ENCODE data around the gene NCEH1. TPM values are rescaled to one million over a fixed set of nuclear protein-coding genes. Genes with fewer than 3 reads are reported as not detected.

NCEH1 gene
- total and polyA plus RNA-seq, 9 of the 15 experiments (the other 6 are each of a cell fraction or from before 2014, with no cell fraction given) = 1.3 to 5.0 (median 2.8) TPM

DNA sequence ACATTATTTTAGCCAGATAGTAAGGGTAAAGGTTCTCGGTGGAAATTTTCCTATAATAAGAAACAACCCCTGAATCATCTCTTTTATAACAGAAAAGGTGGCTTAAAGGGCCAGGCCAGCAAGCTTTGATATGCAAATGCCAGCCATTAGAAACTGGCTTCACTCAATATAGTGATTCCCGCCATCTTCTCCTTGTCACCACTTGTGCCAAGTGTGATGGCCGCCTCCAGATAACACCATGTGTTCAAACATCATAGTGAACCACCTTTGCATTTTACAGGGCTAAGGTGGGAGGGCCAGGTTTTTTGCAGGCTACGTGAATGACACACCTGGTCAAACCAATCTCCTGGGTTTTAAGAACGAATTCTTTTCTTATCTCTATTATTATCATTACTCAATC is 31.3 kb downstream of the NCEH1 start (continued):
- no peak for TF ChIP-seq XRCC5 (IDR thresholded peaks at IDR 0.05; ENCODE audit: low read depth, low read length)

DNA sequence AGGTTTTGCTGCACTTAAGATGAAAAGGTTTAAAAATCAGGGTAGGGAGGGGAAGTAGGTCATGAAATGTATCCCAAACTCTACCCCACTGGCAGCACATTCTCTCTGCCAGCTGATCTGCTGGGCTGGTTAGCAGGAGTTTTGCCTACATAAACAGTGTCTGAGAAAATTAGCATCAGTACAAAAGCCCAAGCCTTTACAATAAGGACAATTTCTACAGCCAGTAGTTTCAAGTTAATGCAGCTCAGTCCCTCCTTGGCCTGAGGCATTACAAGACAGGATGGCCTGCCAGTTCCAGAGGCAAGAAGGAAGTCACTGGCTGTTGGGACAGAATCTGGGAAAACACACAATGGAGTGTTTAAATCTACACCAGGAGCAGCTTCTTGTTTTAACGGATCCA is 32.8 kb downstream of the NCEH1 start:
- in situ Hi-C loops (cut with MboI) (no loop called here), intact Hi-C loops (cut with micrococcal nuclease) (loop anchor here (10.0 kb wide), 2 partner anchors 237 to 1713 kb away; no protein-coding TSS in a partner anchor)
- CTCF ChIA-PET (ENCODE audit: low intra/inter-chr PET ratio) = no interaction called here
- WGBS (ENCODE audit: insufficient coverage, low coverage, missing lambda C conversion rate) = 75% methylated on average over 1 of the region's 1 CpG
- BruUV-seq (replicated peaks) = no TSS peak
- POLR2A ChIA-PET = no interaction called here
- no peaks in the 10 kb centered on the region for H3K9me3 ChIP-seq (replicated peaks; ENCODE audit: control insufficient read depth, insufficient read depth, low read depth, low read length)
- no peaks in the 10 kb centered on the region for H4K20me1 ChIP-seq (replicated peaks; ENCODE audit: control insufficient read depth, insufficient read depth, low read length)
- no peak overlapping the region for H3K4me2 ChIP-seq (ENCODE audit: insufficient read depth, low read length)
- H3K27ac ChIP-seq (ENCODE audit: extremely low read depth, low read depth, low read length) = no peak overlapping the region
- H2AFZ ChIP-seq (ENCODE audit: low read depth, low read length) = no peak overlapping the region
- TF ChIP-seq PRPF4 (IDR thresholded peaks at IDR 0.05; ENCODE audit: insufficient read depth, low read depth, low read length, poor library complexity, severe bottlenecking) (no peak), BCL6 (CRISPR knock-in tag; IDR thresholded peaks at IDR 0.05) (no peak), CBFA2T3 (IDR thresholded peaks at IDR 0.05) (no peak), TAF9B (IDR thresholded peaks at IDR 0.05; ENCODE audit: partially characterized antibody) (no peak)
- TF ChIP-seq, protein P1, sequence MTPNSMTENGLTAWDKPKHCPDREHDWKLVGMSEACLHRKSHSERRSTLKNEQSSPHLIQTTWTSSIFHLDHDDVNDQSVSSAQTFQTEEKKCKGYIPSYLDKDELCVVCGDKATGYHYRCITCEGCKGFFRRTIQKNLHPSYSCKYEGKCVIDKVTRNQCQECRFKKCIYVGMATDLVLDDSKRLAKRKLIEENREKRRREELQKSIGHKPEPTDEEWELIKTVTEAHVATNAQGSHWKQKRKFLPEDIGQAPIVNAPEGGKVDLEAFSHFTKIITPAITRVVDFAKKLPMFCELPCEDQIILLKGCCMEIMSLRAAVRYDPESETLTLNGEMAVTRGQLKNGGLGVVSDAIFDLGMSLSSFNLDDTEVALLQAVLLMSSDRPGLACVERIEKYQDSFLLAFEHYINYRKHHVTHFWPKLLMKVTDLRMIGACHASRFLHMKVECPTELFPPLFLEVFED (CRISPR knock-in tag; conservative IDR thresholded peaks at IDR 0.05) = no peak
- TF ChIP-seq, protein P2, sequence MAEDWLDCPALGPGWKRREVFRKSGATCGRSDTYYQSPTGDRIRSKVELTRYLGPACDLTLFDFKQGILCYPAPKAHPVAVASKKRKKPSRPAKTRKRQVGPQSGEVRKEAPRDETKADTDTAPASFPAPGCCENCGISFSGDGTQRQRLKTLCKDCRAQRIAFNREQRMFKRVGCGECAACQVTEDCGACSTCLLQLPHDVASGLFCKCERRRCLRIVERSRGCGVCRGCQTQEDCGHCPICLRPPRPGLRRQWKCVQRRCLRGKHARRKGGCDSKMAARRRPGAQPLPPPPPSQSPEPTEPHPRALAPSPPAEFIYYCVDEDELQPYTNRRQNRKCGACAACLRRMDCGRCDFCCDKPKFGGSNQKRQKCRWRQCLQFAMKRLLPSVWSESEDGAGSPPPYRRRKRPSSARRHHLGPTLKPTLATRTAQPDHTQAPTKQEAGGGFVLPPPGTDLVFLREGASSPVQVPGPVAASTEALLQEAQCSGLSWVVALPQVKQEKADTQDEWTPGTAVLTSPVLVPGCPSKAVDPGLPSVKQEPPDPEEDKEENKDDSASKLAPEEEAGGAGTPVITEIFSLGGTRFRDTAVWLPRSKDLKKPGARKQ (CRISPR knock-in tag; IDR thresholded peaks at IDR 0.05) = no peak
- TF ChIP-seq, protein P3, sequence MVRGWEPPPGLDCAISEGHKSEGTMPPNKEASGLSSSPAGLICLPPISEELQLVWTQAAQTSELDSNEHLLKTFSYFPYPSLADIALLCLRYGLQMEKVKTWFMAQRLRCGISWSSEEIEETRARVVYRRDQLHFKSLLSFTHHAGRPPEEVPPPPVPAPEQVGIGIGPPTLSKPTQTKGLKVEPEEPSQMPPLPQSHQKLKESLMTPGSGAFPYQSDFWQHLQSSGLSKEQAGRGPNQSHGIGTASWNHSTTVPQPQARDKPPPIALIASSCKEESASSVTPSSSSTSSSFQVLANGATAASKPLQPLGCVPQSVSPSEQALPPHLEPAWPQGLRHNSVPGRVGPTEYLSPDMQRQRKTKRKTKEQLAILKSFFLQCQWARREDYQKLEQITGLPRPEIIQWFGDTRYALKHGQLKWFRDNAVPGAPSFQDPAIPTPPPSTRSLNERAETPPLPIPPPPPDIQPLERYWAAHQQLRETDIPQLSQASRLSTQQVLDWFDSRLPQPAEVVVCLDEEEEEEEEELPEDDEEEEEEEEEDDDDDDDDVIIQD (CRISPR knock-in tag; IDR thresholded peaks at IDR 0.05) = no peak
- no peaks in the 10 kb centered on the region; a peak in 1 of 5 replicates for H3K4me1 ChIP-seq (replicated peaks in 1 of 2; ENCODE audit: control insufficient read depth in 2 of 2, insufficient read depth in 2 of 2, low read length in 2 of 2)
- H3K79me2 ChIP-seq (ENCODE audit: control insufficient read depth, insufficient read depth, low read length) = no peaks in the 10 kb centered on the region
- DNase-seq (ENCODE audit: extremely low read depth in 1 of 4, low spot score in 3 of 4) (no peak), ATAC-seq (no peak), FAIRE-seq (no peak)
- no peak overlapping the region for H3K4me3 ChIP-seq
- H3K9ac ChIP-seq (ENCODE audit: insufficient read depth in 1 of 2, low read depth in 2 of 2, low read length in 2 of 2) = no peak overlapping the region
- H3K9me1 ChIP-seq (ENCODE audit: control insufficient read depth, insufficient read depth, low read length) = no peaks in the 10 kb centered on the region
- H3K36me3 ChIP-seq (ENCODE audit: control insufficient read depth, insufficient read depth, low read length) = no peaks in the 10 kb centered on the region
- no peaks in the 10 kb centered on the region for H3K27me3 ChIP-seq (ENCODE audit: control insufficient read depth in 2 of 2, insufficient read depth in 2 of 2, low read length in 2 of 2)
